HG03159 (cell line): ENCODE measurements around the gene MB21D2.
A peak's percentile ranks its signal among the peaks of the same experiment; 100 is the strongest.

ENCODE experiments used
- ATAC-seq: cut with Tn5 transposase; IDR thresholded peaks from one replicate; pipeline ENCODE4 v1.9.1; 2021; ENCODE audit warnings: mild to moderate bottlenecking, moderate library complexity; ENCODE audit not compliant: unreplicated experiment

Gene MB21D2

GRCh38 chr3:192892981-192893700 is 24.5 kb downstream of the MB21D2 start:
- ATAC-seq, result peak; percentile 95

DNA sequence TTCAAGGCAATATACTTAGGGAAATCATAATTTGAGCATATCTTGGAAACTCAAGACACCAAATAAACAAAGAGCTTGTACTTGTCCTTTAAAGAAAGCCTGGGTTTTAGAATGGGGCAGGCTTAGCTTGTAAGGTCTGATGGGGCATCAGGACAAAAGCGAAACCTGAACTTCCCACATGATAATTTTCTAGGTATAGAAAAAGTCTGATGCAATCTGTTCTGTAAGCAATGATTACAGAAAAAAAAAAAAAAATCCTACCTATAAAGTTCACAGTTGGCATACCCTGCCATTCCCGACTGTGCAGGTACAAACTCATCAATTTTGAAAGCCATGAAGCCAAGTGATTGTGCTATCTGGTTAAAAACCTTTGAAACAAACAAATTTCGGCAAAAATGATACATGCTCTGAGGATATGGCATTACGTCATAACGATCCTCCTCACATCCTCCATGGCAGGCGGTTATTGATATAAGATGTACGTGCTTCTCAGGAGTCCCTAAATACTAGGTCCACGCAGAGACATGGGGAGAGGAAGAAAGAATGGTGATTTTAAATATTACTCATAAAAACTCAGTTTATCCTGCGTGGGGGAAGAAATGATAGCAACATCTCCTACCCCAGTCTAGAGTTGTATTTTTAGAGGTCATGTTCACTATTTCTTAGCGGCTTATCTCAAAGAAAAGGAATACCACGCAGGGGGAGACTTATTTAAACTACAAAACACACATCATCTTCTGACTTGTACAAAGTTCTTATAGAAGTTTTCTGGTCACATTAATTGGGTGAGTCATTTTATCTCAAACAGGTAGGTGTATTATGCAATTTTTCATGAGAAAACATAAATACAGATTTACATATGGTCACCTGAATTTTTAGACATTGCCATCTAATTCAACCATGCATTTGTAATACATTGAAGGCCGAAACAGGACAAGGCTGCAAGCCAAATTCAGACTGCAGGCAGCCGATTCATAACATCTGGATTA is 27.0 kb downstream of the MB21D2 start:
- ATAC-seq, result no peak

DNA sequence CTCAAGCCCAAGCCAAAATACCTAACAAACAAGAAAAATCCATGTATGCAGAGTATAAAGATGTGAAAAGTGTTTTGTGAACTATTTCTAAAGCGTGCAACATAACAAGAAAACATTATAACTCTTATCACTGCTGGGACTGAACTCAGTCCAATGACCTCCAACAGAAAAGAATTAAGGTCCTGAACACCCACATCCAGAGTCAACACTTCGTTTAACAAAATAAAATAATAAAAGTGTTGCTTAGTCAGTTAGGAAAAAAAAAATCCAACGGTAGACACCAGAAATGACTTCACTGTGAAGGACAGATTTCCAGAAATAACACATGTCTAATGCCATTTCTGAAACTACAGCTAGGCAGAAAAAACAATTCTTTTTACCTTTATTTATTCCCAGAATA is 28.0 kb downstream of the MB21D2 start:
- no peak for ATAC-seq

DNA sequence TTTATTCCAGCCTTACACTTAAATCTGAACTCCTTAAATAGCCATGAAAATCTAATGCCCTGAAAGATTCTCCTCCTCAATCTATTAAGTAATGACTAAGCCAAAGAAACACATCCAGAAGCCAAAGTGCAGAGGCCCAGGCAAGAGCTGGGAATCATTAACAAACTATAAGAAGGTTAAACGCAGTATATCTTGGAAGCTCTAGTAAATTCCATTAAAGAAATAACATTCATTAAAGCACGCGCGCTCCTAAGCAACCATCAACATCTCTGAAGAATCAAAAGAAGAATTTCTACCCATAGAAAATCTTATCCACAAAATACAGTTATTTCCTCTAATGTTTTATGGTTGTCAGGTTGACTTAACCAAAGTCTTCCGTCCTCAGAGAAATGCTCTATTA is 29.5 kb downstream of the MB21D2 start:
- no peak for ATAC-seq

DNA sequence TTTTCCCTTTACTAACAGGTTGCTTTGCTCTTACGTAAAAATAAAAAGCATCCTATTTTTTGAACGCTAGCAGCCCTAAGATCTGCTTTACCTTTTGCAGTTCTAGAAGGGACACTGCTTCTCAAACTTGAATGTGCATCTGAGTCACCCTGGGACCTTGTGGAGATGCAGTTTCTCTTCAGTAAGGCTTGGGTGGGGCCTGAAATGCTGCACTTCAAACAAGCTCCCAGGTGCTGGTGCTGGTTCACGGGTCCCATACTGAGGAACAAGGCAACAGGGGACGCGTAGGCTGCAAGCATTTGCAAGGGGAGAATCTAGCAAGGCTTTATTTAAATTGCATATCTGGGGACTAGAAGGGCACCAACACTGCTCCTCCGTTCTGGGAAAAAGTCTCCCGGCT is 30.0 kb downstream of the MB21D2 start:
- ATAC-seq, result no peak

DNA sequence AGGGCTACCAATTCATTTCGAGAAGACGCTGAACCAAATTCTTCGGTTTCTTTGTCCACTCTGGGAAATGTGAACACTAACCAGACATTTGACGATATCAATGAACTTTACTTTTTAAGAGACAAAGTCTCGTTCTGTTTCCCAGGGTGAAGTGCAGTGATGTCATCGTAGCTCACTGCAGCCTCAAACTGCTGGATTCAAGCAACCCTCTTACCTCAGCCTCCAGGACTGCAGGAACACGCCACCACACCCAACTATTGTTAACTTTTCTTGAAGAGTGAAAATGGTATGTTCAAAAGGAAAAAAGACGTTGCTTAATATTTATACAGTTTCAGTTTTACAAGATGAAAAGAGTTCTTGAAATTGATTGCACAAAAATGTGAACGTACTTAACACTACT is 30.6 kb downstream of the MB21D2 start:
- ATAC-seq, result no peak

- ATAC-seq, result no peak
Observed at GRCh38 chr3:192884777-192885773, 32.6 kb downstream of the MB21D2 start.

DNA sequence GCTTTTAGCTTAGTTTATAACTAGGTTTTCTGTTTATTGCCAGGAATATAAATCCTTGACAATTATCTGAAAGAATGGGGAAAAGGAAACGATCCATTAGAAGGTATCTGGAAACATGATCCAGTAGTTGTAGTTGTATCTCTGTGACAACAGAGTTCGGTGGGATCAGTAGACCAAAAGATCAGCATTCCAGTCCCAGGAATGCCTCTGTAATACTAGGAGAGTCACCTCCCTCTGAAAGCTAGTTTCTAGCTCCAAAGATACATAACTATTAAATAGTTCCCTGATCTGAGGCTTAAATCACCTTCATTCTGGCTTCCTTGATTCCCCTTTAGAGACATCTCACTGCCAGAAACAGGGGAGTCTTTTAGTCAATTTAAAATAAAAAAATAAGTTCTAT is 34.1 kb downstream of the MB21D2 start:
- no peak for ATAC-seq

- ATAC-seq, result no peak
Observed at GRCh38 chr3:192881159-192881786, 36.4 kb downstream of the MB21D2 start.

- ATAC-seq, result no peak
Observed at GRCh38 chr3:192880313-192880712, 37.3 kb downstream of the MB21D2 start.

DNA sequence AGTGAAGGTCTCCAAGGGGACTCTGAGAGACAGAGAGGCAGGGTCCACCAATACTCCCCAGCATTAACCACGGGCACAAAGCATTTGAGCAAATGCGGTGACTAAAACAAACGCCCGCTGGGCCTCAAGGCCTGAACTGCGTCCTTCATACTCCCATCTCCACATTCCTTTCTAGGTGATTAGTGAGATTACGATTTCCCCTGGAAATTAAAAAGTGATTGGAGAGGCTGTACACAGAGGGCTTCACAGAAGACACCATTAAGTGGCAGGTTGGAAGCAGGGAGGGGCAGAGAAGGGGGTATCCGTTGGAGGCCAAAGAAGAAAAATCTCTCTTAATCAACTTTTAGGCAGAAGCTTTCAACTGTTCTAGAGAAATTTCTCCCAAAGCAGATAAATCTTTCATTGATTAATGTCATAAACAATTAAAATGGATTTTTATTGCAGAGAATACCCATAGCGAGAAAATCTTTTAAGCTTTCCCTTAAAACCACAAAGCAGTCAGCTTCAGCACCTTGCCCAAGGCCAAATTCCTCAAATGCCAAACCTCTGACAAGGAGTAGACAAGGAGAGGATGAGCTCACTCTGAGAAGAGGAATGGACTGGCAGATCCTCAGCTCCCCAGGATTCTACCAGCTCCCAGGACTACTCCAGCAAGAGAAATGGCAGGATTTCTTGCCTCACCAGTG is 38.2 kb downstream of the MB21D2 start:
- no peak for ATAC-seq

- ATAC-seq, result no peak
Observed at GRCh38 chr3:192875971-192876565, 41.6 kb downstream of the MB21D2 start.

GRCh38 chr3:192870822-192871221 is 46.8 kb downstream of the MB21D2 start:
- ATAC-seq, result no peak

DNA sequence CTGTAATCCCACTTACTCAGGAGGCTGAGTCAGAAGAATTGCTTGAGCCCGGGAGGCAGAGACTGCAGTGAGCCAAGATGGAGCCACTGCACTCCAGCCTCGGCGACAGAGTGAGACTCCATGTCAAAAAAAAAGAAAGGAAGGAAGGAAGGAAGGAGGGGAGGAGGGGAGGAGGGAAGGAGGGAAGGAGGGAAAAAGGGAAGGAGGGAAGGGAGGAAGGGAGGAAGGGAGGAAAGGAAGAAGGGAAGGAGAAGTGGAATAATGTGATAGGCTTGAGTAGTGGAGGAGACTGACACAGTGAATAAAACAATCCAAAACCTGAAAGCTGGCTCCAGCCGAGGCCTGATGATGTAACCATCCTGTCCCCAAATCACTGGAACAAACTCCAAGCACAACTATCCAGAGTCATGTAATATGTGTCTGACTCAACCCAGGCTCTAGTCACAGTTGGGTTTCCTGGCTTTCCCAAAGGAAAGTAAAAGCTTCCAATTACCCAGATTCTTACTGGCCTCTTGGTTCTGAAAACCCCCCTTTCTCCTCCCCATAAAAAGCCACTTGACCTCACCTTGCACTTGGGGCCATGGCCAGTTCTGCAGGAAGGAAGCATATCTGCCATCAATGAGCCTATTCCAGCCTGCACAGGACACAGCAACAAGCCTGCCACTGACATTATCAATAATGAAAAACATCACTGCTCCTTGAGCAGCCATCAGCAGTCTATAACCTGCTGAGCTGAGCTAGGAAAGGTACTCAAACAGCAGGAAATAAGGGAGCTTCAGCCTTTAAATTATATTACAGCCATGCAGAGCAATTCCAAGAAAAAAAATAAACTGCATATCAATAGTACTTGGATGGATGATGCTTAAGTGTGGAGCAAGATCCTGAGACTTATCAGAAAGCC is 48.3 kb downstream of the MB21D2 start:
- ATAC-seq, result no peak

DNA sequence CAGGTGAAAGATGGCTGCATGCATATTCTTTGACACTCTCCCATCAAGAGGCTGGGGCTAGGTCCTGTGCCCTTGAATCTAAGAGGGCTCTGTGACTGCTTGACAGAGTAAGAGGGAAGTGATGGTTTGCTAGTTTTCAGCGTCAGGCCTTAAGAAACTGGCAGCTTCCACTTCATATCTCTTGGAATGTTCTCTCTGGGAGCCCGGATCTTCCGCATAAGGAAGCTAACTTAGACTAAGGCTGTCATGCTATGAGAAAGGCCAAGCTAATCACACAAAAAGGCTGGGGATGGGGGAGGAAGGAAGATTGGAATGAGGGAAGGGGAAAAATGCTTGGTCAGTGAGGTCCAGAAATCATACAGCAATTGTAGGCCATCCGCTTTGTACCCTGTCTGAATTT is 50.0 kb downstream of the MB21D2 start:
- no peak for ATAC-seq

GRCh38 chr3:192866804-192867203 is 50.9 kb downstream of the MB21D2 start:
- ATAC-seq, result no peak

- peak; percentile 74 for ATAC-seq
Observed at GRCh38 chr3:192864941-192865340, 52.7 kb downstream of the MB21D2 start.

DNA sequence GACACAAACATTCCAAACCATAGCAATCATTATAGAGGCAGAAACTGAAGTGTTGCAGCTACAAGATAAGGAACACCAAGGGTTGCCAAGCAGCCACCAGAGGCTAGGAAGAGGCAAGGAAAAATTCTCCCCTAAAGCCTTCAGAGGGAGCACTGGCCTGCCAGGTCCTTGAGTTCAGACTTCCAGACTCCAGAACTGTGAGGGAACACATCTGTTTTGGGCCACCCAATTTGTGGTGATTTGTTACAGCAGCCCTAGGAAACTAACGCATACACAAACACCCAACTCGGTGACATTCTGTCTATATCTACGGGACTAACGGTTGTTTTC is 54.6 kb downstream of the MB21D2 start:
- no peak for ATAC-seq
